ENCODE data around the gene FA2H. TPM values are rescaled to one million over a fixed set of nuclear protein-coding genes. Genes with fewer than 3 reads are reported as not detected.

Gene FA2H
- total and polyA plus RNA-seq, 2 of the 13 experiments (the other 11 are each of a cell fraction or from before 2014, with no cell fraction given): 0.20 TPM; not detected in 1

DNA sequence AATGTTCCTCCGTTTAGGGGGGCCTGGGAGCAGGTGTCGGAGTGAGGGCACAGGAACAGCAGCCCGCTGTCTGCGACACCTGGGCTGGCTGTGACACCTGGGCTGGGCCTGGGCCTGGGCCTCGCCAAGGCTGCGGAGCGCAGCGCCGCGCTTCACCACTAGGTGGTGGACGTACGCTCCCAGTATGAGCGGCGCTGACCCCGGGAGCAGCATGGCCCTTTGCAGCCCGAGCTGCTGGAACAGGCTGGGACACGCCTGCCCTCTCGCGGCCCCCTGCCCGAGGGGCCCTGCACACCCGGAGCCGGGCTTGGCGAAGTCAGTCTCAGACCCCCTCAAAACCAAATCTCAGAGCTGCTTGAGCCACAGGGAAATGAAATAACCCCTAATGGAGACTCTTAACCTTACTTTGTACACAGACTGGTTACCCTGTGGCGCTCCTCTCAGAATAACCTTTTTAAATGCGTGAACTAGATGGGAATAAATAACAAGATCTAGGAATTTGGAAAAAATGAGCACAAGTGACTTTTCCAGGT lies 38.6 kb upstream of the FA2H start (continued):
- TF ChIP-seq, protein P1, sequence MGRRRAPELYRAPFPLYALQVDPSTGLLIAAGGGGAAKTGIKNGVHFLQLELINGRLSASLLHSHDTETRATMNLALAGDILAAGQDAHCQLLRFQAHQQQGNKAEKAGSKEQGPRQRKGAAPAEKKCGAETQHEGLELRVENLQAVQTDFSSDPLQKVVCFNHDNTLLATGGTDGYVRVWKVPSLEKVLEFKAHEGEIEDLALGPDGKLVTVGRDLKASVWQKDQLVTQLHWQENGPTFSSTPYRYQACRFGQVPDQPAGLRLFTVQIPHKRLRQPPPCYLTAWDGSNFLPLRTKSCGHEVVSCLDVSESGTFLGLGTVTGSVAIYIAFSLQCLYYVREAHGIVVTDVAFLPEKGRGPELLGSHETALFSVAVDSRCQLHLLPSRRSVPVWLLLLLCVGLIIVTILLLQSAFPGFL (CRISPR knock-in tag; IDR thresholded peaks at IDR 0.05): no peak
- TF ChIP-seq ZMYM2 (CRISPR knock-in tag; IDR thresholded peaks at IDR 0.05): no peak
- peak; percentile 88 for TF ChIP-seq ZNF331 (CRISPR knock-in tag; IDR thresholded peaks at IDR 0.05)
- TF ChIP-seq, protein P2, sequence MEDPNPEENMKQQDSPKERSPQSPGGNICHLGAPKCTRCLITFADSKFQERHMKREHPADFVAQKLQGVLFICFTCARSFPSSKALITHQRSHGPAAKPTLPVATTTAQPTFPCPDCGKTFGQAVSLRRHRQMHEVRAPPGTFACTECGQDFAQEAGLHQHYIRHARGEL (CRISPR knock-in tag; IDR thresholded peaks at IDR 0.05): no peak
- no peak for TF ChIP-seq HOXD1 (CRISPR knock-in tag; IDR thresholded peaks at IDR 0.05)
- peak; percentile 22; the same call in 1 of the 2 replicates for TF ChIP-seq HMG20A (CRISPR knock-in tag; IDR thresholded peaks at IDR 0.05; ENCODE audit: borderline replicate concordance)
- TF ChIP-seq TBP (CRISPR knock-in tag; IDR thresholded peaks at IDR 0.05): peak; percentile 80; the same call in 1 of the 2 replicates
- no peak for TF ChIP-seq CCAR2 (optimal IDR thresholded peaks at IDR 0.05; ENCODE audit: low read depth, low read length)
- no peak for TF ChIP-seq TRIM24 (CRISPR knock-in tag; IDR thresholded peaks at IDR 0.05)
- no peak for TF ChIP-seq DNMT3B (CRISPR knock-in tag; conservative IDR thresholded peaks at IDR 0.05)
- TF ChIP-seq YEATS2 (CRISPR knock-in tag; IDR thresholded peaks at IDR 0.05; ENCODE audit: borderline replicate concordance): no peak
- TF ChIP-seq JDP2 (CRISPR knock-in tag; IDR thresholded peaks at IDR 0.05; ENCODE audit: borderline replicate concordance): no peak
- no peak for TF ChIP-seq ZNF317 (CRISPR knock-in tag; IDR thresholded peaks at IDR 0.05)
- no peak for TF ChIP-seq MTA3 (CRISPR knock-in tag; IDR thresholded peaks at IDR 0.05)
- no peak for TF ChIP-seq MAFF (IDR thresholded peaks at IDR 0.05; ENCODE audit: low read depth, low read length)
- TF ChIP-seq ATF7 (IDR thresholded peaks at IDR 0.05): no peak
- TF ChIP-seq ATF7 (CRISPR knock-in tag; IDR thresholded peaks at IDR 0.05): no peak
- TF ChIP-seq ZFP36L1 (CRISPR knock-in tag; IDR thresholded peaks at IDR 0.05): no peak
- TF ChIP-seq, protein P3, sequence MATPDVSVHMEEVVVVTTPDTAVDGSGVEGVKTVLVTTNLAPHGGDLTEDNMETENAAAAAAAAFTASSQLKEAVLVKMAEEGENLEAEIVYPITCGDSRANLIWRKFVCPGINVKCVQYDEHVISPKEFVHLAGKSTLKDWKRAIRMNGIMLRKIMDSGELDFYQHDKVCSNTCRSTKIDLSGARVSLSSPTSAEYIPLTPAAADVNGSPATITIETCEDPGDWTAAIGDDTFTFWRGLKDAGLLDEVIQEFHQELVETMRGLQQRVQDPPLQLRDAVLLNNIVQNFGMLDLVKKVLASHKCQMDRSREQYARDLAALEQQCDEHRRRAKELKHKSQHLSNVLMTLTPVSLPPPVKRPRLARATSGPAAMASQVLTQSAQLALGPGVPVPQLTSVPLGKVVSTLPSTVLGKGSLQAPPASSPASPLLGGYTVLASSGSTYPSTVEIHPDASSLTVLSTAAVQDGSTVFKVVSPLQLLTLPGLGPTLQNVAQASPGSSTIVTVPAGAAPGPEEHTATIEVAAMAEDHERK (CRISPR knock-in tag; IDR thresholded peaks at IDR 0.05; ENCODE audit: low read depth): no peak
- peak; percentile 78; the same call in 1 of the 2 replicates for TF ChIP-seq ZNF329 (CRISPR knock-in tag; IDR thresholded peaks at IDR 0.05; ENCODE audit: low read depth)
- TF ChIP-seq PCBP2 (optimal IDR thresholded peaks at IDR 0.05; ENCODE audit: low read depth, low read length, poor library complexity, severe bottlenecking): no peak
- no peak for TF ChIP-seq ZSCAN20 (CRISPR knock-in tag; IDR thresholded peaks at IDR 0.05; ENCODE audit: borderline replicate concordance)
- 0 out of 2 replicates have a peak, but pooled peaks have one; percentile 66 for TF ChIP-seq SMAD3 (CRISPR knock-in tag; IDR thresholded peaks at IDR 0.05)
- TF ChIP-seq ZFP41 (CRISPR knock-in tag; IDR thresholded peaks at IDR 0.05; ENCODE audit: borderline replicate concordance): no peak
- TF ChIP-seq, protein P4, sequence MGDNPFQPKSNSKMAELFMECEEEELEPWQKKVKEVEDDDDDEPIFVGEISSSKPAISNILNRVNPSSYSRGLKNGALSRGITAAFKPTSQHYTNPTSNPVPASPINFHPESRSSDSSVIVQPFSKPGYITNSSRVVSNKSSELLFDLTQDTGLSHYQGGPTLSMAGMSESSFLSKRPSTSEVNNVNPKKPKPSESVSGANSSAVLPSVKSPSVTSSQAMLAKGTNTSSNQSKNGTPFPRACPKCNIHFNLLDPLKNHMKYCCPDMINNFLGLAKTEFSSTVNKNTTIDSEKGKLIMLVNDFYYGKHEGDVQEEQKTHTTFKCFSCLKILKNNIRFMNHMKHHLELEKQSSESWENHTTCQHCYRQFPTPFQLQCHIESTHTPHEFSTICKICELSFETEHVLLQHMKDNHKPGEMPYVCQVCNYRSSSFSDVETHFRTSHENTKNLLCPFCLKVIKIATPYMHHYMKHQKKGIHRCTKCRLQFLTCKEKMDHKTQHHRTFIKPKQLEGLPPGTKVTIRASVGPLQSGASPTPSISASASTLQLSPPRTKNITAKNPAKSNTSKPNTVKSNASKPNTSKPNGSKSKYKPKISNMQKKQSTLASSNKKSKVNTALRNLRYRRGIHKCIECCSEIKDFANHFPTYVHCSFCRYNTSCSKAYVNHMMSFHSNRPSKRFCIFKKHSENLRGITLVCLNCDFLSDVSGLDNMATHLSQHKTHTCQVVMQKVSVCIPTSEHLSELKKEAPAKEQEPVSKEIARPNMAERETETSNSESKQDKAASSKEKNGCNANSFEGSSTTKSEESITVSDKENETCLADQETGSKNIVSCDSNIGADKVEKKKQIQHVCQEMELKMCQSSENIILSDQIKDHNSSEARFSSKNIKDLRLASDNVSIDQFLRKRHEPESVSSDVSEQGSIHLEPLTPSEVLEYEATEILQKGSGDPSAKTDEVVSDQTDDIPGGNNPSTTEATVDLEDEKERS (CRISPR knock-in tag; IDR thresholded peaks at IDR 0.05): peak; percentile 95
- TF ChIP-seq ISX (CRISPR knock-in tag; conservative IDR thresholded peaks at IDR 0.05): no peak
- no peak; the same call in 1 of the 2 replicates for TF ChIP-seq ZNF660 (CRISPR knock-in tag; IDR thresholded peaks at IDR 0.05; ENCODE audit: borderline replicate concordance, low read depth)
